MG63 (cell line): ENCODE data around the gene PARP8. TPM values are rescaled to one million over a fixed set of nuclear protein-coding genes. Genes with fewer than 3 reads are reported as not detected.
"Not testable (repeated sequence)": the region's sequence is repeated elsewhere in the genome, so short reads cannot be mapped to it uniquely, and the experiment has no call there.

ENCODE experiments used
- DNase-seq: peaks from one replicate; pipeline ENCODE4 v3.0.0-alpha.2; 2020
- H3K27me3 ChIP-seq: fragments of 250-450 bp; sonication (Bioruptor Pico); 2 replicates; pipeline ENCODE4 v1.5.1; 2020; ENCODE audit warnings: mild to moderate bottlenecking, moderate library complexity
- H3K36me3 ChIP-seq: fragments of 250-450 bp; sonication (Bioruptor Pico); 2 replicates; pipeline ENCODE4 v1.5.1; 2020; ENCODE audit warnings: mild to moderate bottlenecking, moderate library complexity
- H3K4me3 ChIP-seq: fragments of 250-450 bp; sonication (Bioruptor Pico); 2 replicates; pipeline ENCODE4 v1.5.1; 2020; ENCODE audit warnings: mild to moderate bottlenecking, moderate library complexity
- H3K9me3 ChIP-seq: fragments of 250-450 bp; sonication (Bioruptor Pico); 2 replicates; pipeline ENCODE4 v1.5.1; 2020; ENCODE audit warnings: mild to moderate bottlenecking, moderate library complexity
- total RNA-seq: library from RNA; depleted of rRNA; stranded (reverse); fragments of >200 nt; shearing (Covaris generic); gene quantifications from 2 replicates; pipeline ENCODE4 v1.2.3, GENCODE V29; 2014; ENCODE audit warnings: low replicate concordance

PARP8 gene
- total RNA-seq, 1 experiment from 2014 or later, result 0.66 TPM

DNA sequence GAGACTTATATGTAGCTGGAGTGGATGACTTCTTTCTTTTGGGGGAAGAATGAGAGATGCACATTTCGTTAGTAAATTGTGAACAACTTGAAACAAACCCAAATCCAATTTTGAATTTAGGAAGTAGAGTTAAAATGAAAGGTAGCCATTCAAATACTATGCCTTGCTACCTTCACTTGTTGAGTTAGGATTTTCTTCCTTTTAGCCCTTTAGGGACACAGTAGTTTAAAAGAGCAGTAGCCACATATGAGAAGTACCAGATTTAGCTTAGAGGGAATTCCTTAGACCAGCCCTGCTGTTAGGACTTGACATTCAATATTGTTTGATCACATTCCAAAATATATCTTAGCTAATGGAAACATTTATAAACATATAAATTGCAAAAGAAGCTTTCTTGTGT lies 2.2 kb downstream of the PARP8 start:
- DNase-seq, H3K9me3 ChIP-seq, H3K27me3 ChIP-seq, H3K36me3 ChIP-seq: not testable (repeated sequence)
- peak overlapping the region; percentile 80 for H3K4me3 ChIP-seq

DNA sequence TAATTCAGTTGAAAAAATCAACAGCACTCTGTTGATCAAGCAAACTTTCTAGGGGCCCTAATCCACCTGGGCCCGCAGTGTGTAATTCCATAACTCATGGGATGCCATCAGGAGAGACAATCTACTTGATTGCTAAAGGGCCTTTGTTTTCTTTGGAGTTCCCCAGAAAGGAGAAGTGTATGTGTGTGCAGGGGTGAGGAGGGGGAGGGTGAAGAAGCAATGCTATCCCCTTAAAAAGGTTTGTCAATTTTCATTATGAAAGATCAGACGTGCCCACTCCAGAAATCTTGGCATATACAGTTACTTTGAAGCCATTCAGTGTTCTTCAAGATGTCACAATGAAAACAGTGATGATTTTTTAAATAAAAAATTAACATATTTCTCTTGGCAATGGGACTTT lies 6.2 kb downstream of the PARP8 start:
- Histone ChIP-seq H3K27me3 (no peaks in the 10 kb centered on the region), H3K9me3 (no peaks in the 10 kb centered on the region), H3K4me3 (no peak overlapping the region), H3K36me3 (no peaks in the 10 kb centered on the region)
- DNase-seq, result no peak

DNA sequence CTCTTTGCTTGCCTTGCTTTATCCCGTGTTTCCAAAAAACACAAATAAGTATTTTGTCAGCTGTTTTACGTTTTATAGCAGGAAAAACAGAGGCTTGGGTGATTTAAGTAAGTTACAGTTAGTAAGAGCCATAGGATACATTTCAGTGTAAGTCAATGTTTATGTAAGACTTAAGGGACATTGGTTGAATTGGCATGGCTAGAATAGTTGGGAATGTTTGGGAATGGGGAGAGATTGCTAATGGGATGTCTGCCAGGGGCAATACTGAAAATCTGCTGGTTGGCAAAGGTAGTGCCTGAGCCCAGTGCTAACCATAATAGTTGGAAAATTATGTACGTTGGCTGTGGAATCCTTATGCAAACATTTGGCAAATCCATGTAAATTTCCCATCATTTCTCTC lies 7.0 kb downstream of the PARP8 start:
- not testable (repeated sequence) for H3K9me3 ChIP-seq, H3K4me3 ChIP-seq, DNase-seq, H3K27me3 ChIP-seq, H3K36me3 ChIP-seq

DNA sequence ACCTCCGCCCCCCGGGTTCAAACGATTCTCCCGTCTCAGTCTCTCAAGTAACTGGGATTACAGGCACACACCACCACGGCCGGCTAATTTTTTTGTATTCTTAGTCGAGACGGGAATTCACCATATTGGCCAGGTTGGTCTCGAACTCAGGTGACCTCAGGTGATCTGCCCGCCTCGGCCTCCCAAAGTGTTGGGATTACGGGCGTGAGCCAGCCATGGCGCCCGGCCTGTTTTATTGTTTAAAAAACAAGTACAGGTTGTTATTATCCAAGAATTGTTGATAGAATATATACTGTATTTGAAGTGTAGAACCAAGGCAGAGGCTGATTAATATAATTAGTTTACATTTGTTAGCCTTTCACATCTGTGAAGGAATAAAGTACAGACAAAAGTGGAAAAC lies 8.9 kb downstream of the PARP8 start:
- Histone ChIP-seq H3K27me3 (no peaks in the 10 kb centered on the region), H3K36me3 (no peaks in the 10 kb centered on the region), H3K9me3 (no peaks in the 10 kb centered on the region), H3K4me3 (no peak overlapping the region)
- DNase-seq, result no peak

DNA sequence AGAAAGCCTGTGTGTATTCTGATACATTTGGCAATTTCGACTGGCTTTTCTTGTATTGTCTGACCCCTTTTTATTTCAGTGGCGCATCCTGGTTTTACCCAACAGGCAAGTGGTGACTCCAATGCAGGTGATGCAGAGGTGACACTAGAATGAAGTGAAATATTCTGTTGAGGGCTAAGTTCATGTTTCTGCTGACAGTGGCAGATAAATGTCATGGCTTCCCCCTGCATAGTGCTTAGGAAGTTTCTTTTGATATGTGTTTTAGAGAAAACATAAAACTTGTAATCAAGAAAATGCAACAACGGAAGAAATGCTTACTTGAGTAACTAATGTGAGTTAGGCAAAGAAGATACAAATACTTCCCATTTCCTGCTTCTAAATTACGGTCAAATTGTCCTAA lies 13.1 kb downstream of the PARP8 start:
- not testable (repeated sequence) for H3K36me3 ChIP-seq, DNase-seq, H3K9me3 ChIP-seq, H3K4me3 ChIP-seq, H3K27me3 ChIP-seq

DNA sequence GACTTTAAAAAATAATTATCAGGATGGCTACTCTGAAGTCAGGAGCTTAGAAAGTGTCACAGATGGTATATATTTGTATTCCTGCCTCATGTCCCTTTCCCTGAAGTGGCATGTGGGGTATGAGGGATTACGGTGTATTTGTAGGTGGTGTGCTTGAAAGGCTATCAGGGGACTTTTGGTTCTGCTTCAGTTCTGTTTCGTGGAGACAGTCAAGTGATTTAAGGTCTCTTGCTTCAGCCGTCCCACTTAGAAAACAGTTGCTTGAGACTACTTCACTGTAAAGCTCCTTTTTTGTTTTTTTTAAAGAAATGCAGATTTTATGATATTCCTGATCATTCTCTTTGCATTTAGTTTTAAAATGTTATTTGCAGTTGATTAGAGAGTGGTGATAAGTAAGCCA lies 18.3 kb downstream of the PARP8 start:
- Histone ChIP-seq H3K36me3 (no peaks in the 10 kb centered on the region), H3K27me3 (no peaks in the 10 kb centered on the region), H3K4me3 (no peak overlapping the region), H3K9me3 (no peaks in the 10 kb centered on the region)
- DNase-seq, result no peak

DNA sequence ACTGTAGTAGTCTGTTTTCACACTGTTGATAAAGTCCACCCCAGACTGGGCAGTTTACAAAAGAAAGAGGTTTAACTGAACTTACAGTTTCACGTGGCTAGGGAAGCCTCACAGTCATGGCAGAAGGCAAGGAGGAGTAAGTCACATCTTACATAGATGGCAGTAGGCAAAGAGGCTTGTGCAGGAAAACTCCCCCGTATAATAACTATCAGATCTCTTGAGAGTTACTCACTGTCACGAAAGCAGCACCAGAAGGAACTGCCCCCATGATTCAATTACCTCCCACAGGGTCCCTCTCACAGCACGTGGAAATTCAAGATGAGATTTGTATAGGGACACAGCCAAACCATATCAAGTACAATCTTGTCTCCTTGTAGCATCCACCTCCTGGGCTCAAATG lies 21.1 kb downstream of the PARP8 start:
- H3K4me3 ChIP-seq, result no peak overlapping the region
- no peaks in the 10 kb centered on the region for H3K27me3 ChIP-seq
- no peaks in the 10 kb centered on the region for H3K36me3 ChIP-seq
- H3K9me3 ChIP-seq, result no peaks in the 10 kb centered on the region
- no peak for DNase-seq

DNA sequence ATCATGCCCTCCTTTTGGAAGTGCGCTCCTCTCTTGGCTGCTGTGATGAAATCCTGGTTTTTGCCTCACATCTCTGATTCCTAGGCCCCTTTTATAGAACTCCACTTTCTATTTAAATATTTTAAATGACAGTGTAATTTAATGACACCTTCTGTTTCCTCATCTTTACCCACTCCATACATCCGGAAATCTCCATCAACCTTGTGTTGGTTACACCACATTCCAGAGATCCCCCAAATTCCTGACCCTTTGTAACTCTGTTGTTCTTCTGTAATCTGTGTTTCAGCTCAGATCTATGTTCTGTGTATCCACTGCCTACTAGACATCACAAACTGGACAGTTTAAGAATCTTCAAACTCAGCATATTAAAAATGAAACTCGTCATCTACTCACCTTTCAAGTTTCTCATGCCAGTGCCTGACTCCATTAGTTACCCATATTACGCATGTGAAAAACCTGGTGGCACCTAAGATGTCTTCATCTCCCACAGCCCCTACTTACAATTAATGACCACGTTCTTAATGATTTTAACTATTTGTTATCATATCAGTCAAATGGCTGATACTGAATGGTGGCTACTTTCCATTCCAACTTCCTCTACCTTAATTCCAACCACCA lies 25.1 kb downstream of the PARP8 start:
- Histone ChIP-seq H3K36me3 (no peaks in the 10 kb centered on the region), H3K9me3 (no peaks in the 10 kb centered on the region), H3K4me3 (no peak overlapping the region), H3K27me3 (no peaks in the 10 kb centered on the region)
- no peak for DNase-seq

DNA sequence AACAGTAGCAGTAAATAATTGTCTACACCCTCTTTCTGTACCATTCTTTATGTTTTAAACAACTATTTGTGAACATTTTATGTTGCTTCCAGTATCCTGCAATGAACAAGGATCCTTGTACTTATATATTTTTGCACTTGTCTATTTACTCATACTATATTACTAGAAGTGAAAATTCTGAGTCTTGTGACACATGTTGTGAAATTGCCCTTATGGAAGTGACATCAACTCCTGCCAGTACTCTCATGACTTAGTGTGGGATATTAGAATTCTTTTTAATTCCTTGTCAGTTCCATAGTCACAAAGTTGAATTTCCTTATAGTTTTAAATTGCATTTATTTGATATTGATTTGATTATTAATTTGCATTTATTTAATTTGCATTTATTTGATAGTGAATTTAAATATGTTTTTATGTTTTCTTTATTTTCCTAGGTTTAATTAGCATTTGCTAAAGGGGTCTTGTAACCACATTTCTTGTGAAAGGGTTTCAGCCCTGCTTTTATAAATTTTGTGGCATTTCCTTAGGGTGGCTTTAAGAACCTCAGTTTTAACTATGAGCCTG lies 27.7 kb downstream of the PARP8 start:
- H3K4me3 ChIP-seq, result no peak overlapping the region
- H3K27me3 ChIP-seq, result no peaks in the 10 kb centered on the region
- H3K36me3 ChIP-seq, result no peaks in the 10 kb centered on the region
- H3K9me3 ChIP-seq, result no peaks in the 10 kb centered on the region
- no peak for DNase-seq

DNA sequence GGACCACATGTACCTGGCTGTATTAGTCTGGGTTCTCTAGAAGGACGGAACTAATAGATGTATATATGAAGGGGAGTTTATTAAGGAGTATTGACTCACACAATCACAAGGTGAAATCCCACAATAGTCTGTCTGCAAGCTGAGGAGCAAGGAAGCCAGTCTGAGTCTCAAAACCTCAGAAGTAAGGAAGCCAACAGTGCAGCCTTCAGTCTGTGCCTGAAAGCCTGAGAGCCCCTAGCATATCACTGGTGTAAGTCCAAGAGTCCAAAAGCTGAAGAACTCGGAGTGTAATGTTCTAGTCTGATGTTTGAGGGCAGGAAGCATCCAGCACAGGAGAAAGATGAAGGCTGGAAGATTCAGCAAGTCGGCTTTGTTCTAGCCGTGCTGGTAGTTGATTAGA lies 28.2 kb downstream of the PARP8 start:
- not testable (repeated sequence) for H3K4me3 ChIP-seq, H3K9me3 ChIP-seq, H3K36me3 ChIP-seq, H3K27me3 ChIP-seq, DNase-seq

DNA sequence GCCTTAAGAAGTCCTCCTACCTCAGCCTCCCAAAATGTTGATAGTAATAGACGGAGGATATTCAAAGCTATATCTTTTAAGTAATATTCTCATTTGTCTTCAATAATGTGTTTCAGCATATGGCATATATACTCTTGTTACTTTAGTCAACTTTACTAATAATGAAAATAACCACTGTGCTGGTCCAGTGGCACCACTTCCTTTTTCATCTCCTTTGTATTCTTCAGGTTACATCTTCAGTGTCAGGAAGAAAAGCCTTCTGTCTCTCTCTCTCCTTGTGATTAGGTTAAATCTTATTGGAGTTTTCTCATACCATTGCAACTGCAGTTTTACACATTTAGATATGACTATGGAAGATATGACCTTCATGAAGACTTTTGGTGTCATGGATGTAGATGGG lies 31.3 kb downstream of the PARP8 start:
- Histone ChIP-seq H3K36me3 (no peaks in the 10 kb centered on the region), H3K27me3 (no peaks in the 10 kb centered on the region), H3K9me3 (no peaks in the 10 kb centered on the region), H3K4me3 (no peak overlapping the region)
- DNase-seq, result no peak

DNA sequence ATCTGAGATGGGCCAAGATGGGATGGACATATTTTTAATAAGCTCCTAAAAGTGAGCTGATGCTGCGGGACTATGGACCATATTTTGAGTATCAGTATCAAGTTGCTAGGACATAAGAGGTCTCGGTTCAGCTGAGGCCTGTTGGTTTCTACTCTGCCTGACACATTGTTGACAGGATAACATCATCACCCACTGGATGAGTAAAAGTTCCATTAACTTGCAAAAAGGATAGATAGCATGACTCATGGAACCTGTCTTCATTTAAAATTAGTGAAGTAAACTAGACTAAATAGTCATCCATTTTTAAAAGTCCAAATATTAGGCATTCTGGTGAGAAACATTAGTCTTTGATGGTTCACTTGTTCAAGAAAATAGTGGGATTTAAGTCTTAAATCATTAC lies 33.3 kb downstream of the PARP8 start:
- H3K27me3 ChIP-seq, result no peaks in the 10 kb centered on the region
- DNase-seq, result no peak
- H3K36me3 ChIP-seq, result no peaks in the 10 kb centered on the region
- H3K4me3 ChIP-seq, result no peak overlapping the region
- no peaks in the 10 kb centered on the region for H3K9me3 ChIP-seq

DNA sequence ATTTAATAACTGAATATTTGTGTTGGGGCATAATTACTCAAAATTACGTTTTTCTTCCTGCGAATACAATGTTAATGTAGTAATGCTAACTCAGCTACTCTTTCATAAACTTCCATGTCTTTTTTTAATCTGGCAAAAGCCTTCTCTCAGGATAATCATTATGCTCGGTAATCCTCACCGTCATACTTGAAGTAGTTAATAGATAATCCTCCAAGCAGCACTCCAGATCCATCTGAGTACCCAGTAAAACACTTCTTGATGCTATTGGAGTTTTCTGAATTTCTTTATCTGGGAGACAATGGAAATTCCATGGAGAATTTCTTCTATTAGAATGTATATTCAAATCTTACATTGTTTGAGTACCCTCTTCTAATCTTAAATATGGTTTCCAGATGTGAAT lies 34.3 kb downstream of the PARP8 start:
- H3K4me3 ChIP-seq, result no peak overlapping the region
- DNase-seq, result no peak
- H3K36me3 ChIP-seq, result no peaks in the 10 kb centered on the region
- H3K27me3 ChIP-seq, result no peaks in the 10 kb centered on the region
- no peaks in the 10 kb centered on the region for H3K9me3 ChIP-seq

DNA sequence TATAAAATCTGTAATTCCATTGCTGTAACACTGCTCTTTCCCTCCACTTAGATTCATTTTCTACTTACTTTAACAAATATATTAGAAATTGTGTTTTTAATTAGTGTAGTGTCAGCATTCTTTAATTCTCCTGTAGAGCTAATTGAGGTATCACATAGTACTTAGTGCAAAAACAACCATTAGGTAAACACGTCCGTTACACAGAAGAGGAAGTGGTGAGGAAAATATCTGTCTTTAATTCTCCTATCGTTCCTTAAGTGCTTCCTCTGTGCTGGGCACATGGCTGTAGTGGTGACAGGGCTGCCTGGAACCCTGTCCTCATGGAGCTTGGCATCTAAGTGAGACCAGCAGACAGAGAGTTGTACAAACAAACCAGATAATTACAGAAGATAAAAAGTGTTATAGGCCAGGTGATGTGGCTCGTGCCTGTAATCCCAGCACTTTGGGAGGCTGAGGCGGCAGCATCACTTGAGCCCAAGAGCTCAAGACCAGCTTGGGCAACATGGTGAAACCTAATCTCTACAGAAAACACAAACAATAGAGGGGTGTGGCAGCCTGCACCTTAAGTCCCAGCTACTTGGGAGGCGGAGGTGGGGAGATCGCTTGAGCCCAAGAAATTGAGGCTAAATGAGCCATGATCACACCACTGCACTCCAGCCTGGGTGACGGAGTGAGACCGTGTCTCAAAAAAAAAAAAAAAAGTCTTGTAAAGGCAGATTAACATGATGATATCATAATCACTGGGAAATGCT lies 36.4 kb downstream of the PARP8 start:
- no peak for DNase-seq
- no peaks in the 10 kb centered on the region for H3K27me3 ChIP-seq
- H3K9me3 ChIP-seq, result no peaks in the 10 kb centered on the region
- H3K4me3 ChIP-seq, result no peak overlapping the region
- no peaks in the 10 kb centered on the region for H3K36me3 ChIP-seq

DNA sequence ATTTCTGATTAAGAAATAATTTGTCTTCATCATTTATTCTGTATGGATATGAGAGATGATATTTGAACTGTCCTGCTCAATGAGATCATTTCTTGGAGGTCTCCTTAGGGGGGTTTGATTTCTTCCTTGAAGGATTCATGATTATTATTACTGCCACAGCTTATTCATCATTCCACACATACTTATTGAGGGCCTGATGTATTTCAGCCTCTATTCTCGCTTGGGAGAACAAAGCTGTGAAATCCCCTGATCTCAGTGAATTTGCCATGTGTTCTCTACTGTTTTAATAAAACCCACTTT lies 36.9 kb downstream of the PARP8 start:
- no peak overlapping the region for H3K4me3 ChIP-seq
- no peaks in the 10 kb centered on the region for H3K36me3 ChIP-seq
- DNase-seq, result no peak

DNA sequence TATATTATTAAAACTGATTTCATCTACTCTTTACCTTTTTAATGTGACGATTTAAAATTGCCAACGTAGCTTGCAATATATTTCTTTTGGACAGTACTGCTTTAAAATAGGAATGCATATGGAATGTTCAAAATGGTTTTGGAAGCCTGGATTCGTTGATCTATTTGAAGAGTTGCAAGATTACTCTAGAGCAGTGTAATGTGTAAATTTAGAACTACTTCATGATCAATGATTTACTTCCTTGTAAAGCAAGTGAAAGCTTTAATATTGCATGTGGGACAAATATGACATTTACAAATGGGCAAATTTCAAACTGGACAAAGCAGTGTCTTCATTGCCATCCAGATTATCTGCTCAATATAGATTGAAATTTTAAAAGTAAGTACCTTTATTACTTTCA lies 38.3 kb downstream of the PARP8 start:
- no peaks in the 10 kb centered on the region for H3K27me3 ChIP-seq
- H3K9me3 ChIP-seq, result no peaks in the 10 kb centered on the region
- H3K36me3 ChIP-seq, result no peaks in the 10 kb centered on the region
- no peak overlapping the region for H3K4me3 ChIP-seq
- no peak for DNase-seq

More for the DNA sequence above, 36.9 kb downstream of the PARP8 start:
- no peaks in the 10 kb centered on the region for H3K9me3 ChIP-seq
- no peaks in the 10 kb centered on the region for H3K27me3 ChIP-seq

DNA sequence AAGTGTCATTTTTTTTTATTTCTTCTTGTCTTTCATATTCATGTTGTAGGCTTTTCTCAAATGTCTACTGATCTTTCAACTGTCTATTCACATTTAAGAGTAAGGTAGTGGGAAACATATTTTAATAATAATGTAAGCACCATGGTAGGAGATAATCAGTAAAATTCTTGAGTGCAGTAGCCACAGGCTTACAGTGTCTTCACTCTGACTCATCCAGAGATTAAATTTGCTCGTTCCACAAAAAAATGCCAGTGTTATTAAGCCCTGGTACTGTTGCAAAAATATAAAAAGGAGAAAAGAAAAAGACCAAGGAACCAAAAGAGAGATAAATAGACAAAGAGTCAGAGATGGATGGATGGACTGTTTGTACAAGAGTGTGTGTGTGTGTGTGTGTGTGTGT lies 43.0 kb downstream of the PARP8 start:
- Histone ChIP-seq H3K4me3 (no peak overlapping the region), H3K9me3 (no peaks in the 10 kb centered on the region), H3K27me3 (no peaks in the 10 kb centered on the region), H3K36me3 (no peaks in the 10 kb centered on the region)
- no peak for DNase-seq

DNA sequence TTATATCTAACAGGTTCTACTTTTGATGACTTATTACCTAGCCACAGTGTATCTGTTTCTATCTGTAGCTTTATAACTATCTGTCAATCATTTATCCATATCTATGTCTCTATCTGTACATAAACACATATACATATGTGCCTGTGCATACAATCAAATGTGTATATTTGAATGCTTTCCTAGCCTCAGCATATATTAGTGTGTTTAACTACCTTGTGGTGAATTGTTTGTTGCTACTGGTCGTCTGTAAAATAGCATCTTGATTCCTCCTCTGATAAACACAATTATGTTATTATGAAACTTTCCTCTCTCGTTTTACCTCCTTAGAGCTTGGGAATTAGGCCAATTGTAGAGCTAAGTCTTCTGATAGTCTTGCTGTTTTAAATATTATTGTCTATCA lies 44.4 kb downstream of the PARP8 start:
- H3K4me3 ChIP-seq, result no peak overlapping the region
- no peaks in the 10 kb centered on the region for H3K36me3 ChIP-seq
- no peaks in the 10 kb centered on the region for H3K9me3 ChIP-seq
- no peaks in the 10 kb centered on the region for H3K27me3 ChIP-seq
- no peak for DNase-seq
